GM12878 (cell line): ENCODE data around the gene GYG1. TPM values are rescaled to one million over a fixed set of nuclear protein-coding genes. Genes with fewer than 3 reads are reported as not detected.

ENCODE experiments used
- ATAC-seq: fragments of 200-7000 bp; cut with Tn5 transposase; 3 replicates; pipeline ENCODE4 v1.9.1; 2020; ENCODE audit warnings: mild to moderate bottlenecking, moderate library complexity
- BruUV-seq: library from RNA; stranded (reverse); fragments of 400-500 nt; replicated peaks from 2 replicates; lab custom pipeline; 2021; lab: Mats Ljungman, UMichigan
- CTCF ChIA-PET: fragments of 300-600 bp; sonication (Branson Sonifier 250); formaldehyde crosslinking; extraction: SDS; loops from one replicate; lab custom pipeline; 2021; ENCODE audit warnings: inconsistent platforms; lab: Yijun Ruan, JAX
- POLR2A ChIA-PET: fragments of 350-600 bp; formaldehyde crosslinking; extraction: SDS; loops from one replicate; lab custom pipeline; 2021; ENCODE audit warnings: inconsistent platforms; lab: Charles Lee
- RAD21 ChIA-PET: fragments of 300-600 bp; sonication (Branson Sonifier 250); formaldehyde crosslinking; loops from one replicate; lab custom pipeline; 2023; ENCODE audit warnings: antibody characterized with exemption; ENCODE audit not compliant: unreplicated experiment; lab: Charles Lee
- SMC1A ChIA-PET: fragments of 300-600 bp; sonication (Branson Sonifier 250); formaldehyde crosslinking; loops from one replicate; lab custom pipeline; 2023; ENCODE audit not compliant: unreplicated experiment, uncharacterized antibody; lab: Charles Lee
- DNase-seq: peaks from one replicate; pipeline ENCODE4 v3.0.0-alpha.2; 2011; ENCODE audit warnings: low read depth, low spot score
- FAIRE-seq: peaks from 3 replicates; lab custom pipeline; 2011; peaks lifted over from hg19 to GRCh38; lab: Jason Lieb, UNC
- H2AFZ ChIP-seq: 2 replicates; pipeline ENCODE4 v1.6.0; 2011; ENCODE audit warnings: low read depth, low read length, control low read depth; ENCODE audit not compliant: control insufficient read depth
- H3K27ac ChIP-seq: 2 replicates; pipeline ENCODE4 v1.5.1; 2011; ENCODE audit warnings: control low read depth; ENCODE audit not compliant: control insufficient read depth, insufficient read depth
- H3K27me3 ChIP-seq, 2 experiments: replicated peaks in 1 of 2; 2 replicates each; pipeline versions ENCODE4 v1.6.0 to v1.6.1; 2011; ENCODE audit warnings: low read length in 1 of 2; ENCODE audit not compliant: control insufficient read depth in 2 of 2, insufficient read depth in 2 of 2
- H3K36me3 ChIP-seq, 2 experiments: 2 replicates each; pipeline ENCODE4 v1.5.1; 2011; ENCODE audit warnings: low read length in 1 of 2; ENCODE audit not compliant: control insufficient read depth in 2 of 2, insufficient read depth in 2 of 2
- H3K4me1 ChIP-seq: 2 replicates; pipeline ENCODE4 v1.6.1; 2011; ENCODE audit warnings: mild to moderate bottlenecking, low read length, moderate library complexity, mixed read lengths; ENCODE audit not compliant: control insufficient read depth, insufficient read depth
- H3K4me2 ChIP-seq: 2 replicates; pipeline ENCODE4 v1.6.0; 2011; ENCODE audit warnings: control low read depth; ENCODE audit not compliant: control insufficient read depth, insufficient read depth
- H3K4me3 ChIP-seq: fragments of 200-600 bp; sonication (generic); 2 replicates; pipeline ENCODE4 v1.5.1; 2016
- H3K79me2 ChIP-seq: 2 replicates; pipeline ENCODE4 v1.6.0; 2011; ENCODE audit warnings: low read length; ENCODE audit not compliant: control insufficient read depth, insufficient read depth
- H3K9ac ChIP-seq: 2 replicates; pipeline ENCODE4 v1.8.0; 2011; ENCODE audit warnings: low read length, control low read depth, mixed read lengths; ENCODE audit not compliant: control insufficient read depth, insufficient read depth
- H3K9me3 ChIP-seq: replicated peaks from 3 replicates; pipeline ENCODE4 v1.5.1; 2011; ENCODE audit warnings: mild to moderate bottlenecking, low read length; ENCODE audit not compliant: control insufficient read depth, insufficient read depth
- H4K20me1 ChIP-seq: 2 replicates; pipeline ENCODE4 v1.6.0; 2011; ENCODE audit not compliant: control insufficient read depth, insufficient read depth
- ATF7 ChIP-seq: fragments of 450-650 bp; IDR thresholded peaks from 2 replicates; pipeline ENCODE4 v1.6.1; 2016; ENCODE audit warnings: low read depth, mild to moderate bottlenecking
- EED ChIP-seq: sonication (generic); IDR thresholded peaks from 2 replicates; pipeline ENCODE4 v1.6.1; 2016; ENCODE audit warnings: antibody characterized with exemption, low read depth
- HDAC2 ChIP-seq: fragments of 200-600 bp; sonication (generic); IDR thresholded peaks from 2 replicates; pipeline ENCODE4 v1.6.1; 2017
- LARP7 ChIP-seq: fragments of 450-650 bp; IDR thresholded peaks from 2 replicates; pipeline ENCODE4 v1.6.1; 2017; ENCODE audit warnings: mild to moderate bottlenecking
- NR2F1 ChIP-seq: fragments of 450-650 bp; conservative IDR thresholded peaks from 2 replicates; pipeline ENCODE4 v1.6.1; 2017; ENCODE audit warnings: mild to moderate bottlenecking
- TCF12 ChIP-seq: IDR thresholded peaks from 2 replicates; pipeline ENCODE4 v1.6.1; 2011; ENCODE audit warnings: low read depth, mild to moderate bottlenecking, low read length
- WGBS: methylation state at CpG from one replicate; pipeline ENCODE4 v1.1.6; 2016; ENCODE audit warnings: low lambda C conversion rate; ENCODE audit not compliant: insufficient replicate concordance, insufficient coverage; ENCODE audit errors: missing lambda C conversion rate; 5-methylcytosine and 5-hydroxymethylcytosine counted together
- in situ Hi-C: fragments of 300-500 bp; cut with MboI; formaldehyde crosslinking; loops from 9 replicates; pipeline ENCODE4 v1.14.3; 2018; ENCODE audit warnings: mixed read lengths
- intact Hi-C: fragments of 100-400 bp; cut with micrococcal nuclease; formaldehyde crosslinking; loops from one replicate; pipeline ENCODE4 v1.14.2; 2022; ENCODE audit not compliant: unreplicated experiment
- polyA plus RNA-seq, 11 experiments: library from polyadenylated mRNA; depleted of rRNA in 4 of 11; unstranded in 6 of 11; stranded (reverse) in 5 of 11; fragments of >200 nt; fragmentation: Nextera tagmentation in 4 of 11; fragmentation: Illumina TruSeq in 1 of 11; extraction: Ambion mirVana in 4 of 11; extraction: Trizol in 1 of 11; gene quantifications; 1 replicate in 1 of 11; 2 replicates in 10 of 11; pipeline versions ENCODE4 v1.2.1 to v1.2.3, GENCODE V29; 2011 to 2016; ENCODE audit warnings: inconsistent platforms in 2 of 11, missing spikeins in 2 of 11, low read depth in 1 of 11
- total RNA-seq, 4 experiments: library from RNA; depleted of rRNA in 3 of 4; stranded (reverse); fragments of >200 nt in 3 of 4; fragmentation: Illumina TruSeq in 1 of 4; extraction: Trizol in 1 of 4; gene quantifications; 2 replicates each; pipeline versions ENCODE4 v1.2.1 to v1.2.3, GENCODE V29; 2013 to 2021
- TF ChIP-seq, protein P1 (sequence below): fragments of 450-650 bp; IDR thresholded peaks from 2 replicates; pipeline ENCODE4 v1.6.1; 2017; ENCODE audit warnings: borderline replicate concordance
- TF ChIP-seq, protein P2 (sequence below): fragments of 450-650 bp; IDR thresholded peaks from 2 replicates; pipeline ENCODE4 v1.6.1; 2018; ENCODE audit warnings: borderline replicate concordance, mild to moderate bottlenecking; ENCODE audit not compliant: partially characterized antibody

GYG1 gene
- total and polyA plus RNA-seq, 10 of the 15 experiments (the other 5 are each of a cell fraction or from before 2014, with no cell fraction given): 11.8 to 38.9 (median 22.9) TPM

DNA sequence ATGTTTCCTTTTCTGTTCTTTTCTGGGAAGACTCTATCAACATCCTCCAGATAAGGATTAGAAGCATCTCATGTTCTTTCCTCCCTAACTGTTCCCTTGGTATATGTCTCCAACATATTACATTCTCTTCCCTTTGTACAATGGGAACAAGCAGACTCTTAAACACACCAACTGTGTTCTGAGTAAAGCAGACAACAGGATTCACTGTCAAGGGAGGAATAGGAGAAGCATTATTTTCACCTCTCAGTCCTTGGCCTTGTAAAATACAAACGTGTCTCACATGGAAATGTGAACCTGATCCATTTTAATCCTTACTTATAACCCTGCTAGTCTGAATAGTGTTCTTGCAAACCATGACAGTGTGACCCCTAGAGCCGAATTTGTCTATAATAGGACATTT lies 19.6 kb downstream of the GYG1 start:
- FAIRE-seq: no peak
- no peaks in the 10 kb centered on the region; the same call in 1 of the 2 replicates for H3K4me1 ChIP-seq
- H4K20me1 ChIP-seq: no peaks in the 10 kb centered on the region
- H3K4me3 ChIP-seq: no peak overlapping the region
- peaks cover 5 to 22% of the 10 kb centered on the region in 2 experiments; a peak in 3 of 4 replicates for H3K36me3 ChIP-seq
- intact Hi-C loops: no loop called here
- ATAC-seq: no peak
- BruUV-seq: no TSS peak
- POLR2A ChIA-PET: no interaction called here
- no peaks in the 10 kb centered on the region for H3K79me2 ChIP-seq
- no peaks in the 10 kb centered on the region for H3K27me3 ChIP-seq
- in situ Hi-C loops: no loop called here
- WGBS: 73% methylated on average over 2 of the region's 2 CpGs
- H3K9me3 ChIP-seq: no peaks in the 10 kb centered on the region
- SMC1A ChIA-PET: no interaction called here
- H3K9ac ChIP-seq: no peak overlapping the region
- H2AFZ ChIP-seq: no peak overlapping the region
- no peak for DNase-seq
- CTCF ChIA-PET: no interaction called here
- RAD21 ChIA-PET: no interaction called here
- TF ChIP-seq, protein P1, sequence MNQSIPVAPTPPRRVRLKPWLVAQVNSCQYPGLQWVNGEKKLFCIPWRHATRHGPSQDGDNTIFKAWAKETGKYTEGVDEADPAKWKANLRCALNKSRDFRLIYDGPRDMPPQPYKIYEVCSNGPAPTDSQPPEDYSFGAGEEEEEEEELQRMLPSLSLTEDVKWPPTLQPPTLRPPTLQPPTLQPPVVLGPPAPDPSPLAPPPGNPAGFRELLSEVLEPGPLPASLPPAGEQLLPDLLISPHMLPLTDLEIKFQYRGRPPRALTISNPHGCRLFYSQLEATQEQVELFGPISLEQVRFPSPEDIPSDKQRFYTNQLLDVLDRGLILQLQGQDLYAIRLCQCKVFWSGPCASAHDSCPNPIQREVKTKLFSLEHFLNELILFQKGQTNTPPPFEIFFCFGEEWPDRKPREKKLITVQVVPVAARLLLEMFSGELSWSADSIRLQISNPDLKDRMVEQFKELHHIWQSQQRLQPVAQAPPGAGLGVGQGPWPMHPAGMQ: no peak
- TF ChIP-seq ATF7 (no peak), HDAC2 (no peak), NR2F1 (no peak), TCF12 (no peak), LARP7 (no peak), EED (no peak)
- TF ChIP-seq, protein P2, sequence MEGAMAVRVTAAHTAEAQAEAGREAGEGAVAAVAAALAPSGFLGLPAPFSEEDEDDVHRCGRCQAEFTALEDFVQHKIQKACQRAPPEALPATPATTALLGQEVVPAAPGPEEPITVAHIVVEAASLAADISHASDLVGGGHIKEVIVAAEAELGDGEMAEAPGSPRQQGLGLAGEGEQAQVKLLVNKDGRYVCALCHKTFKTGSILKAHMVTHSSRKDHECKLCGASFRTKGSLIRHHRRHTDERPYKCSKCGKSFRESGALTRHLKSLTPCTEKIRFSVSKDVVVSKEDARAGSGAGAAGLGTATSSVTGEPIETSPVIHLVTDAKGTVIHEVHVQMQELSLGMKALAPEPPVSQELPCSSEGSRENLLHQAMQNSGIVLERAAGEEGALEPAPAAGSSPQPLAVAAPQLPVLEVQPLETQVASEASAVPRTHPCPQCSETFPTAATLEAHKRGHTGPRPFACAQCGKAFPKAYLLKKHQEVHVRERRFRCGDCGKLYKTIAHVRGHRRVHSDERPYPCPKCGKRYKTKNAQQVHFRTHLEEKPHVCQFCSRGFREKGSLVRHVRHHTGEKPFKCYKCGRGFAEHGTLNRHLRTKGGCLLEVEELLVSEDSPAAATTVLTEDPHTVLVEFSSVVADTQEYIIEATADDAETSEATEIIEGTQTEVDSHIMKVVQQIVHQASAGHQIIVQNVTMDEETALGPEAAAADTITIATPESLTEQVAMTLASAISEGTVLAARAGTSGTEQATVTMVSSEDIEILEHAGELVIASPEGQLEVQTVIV: no peak
- no peak overlapping the region for H3K27ac ChIP-seq
- H3K4me2 ChIP-seq: no peak overlapping the region
